NCI-H748 treated with DMSO at 0.1 percent for 48 hours (cell line): ENCODE data around the gene ENOX2.
"Not testable (repeated sequence)": the region's sequence is repeated elsewhere in the genome, so short reads cannot be mapped to it uniquely, and the experiment has no call there.

Source experiments
- DNase-seq: peaks from one replicate; lab custom pipeline; 2025; lab: John Stamatoyannopoulos, UW

Gene ENOX2

DNA sequence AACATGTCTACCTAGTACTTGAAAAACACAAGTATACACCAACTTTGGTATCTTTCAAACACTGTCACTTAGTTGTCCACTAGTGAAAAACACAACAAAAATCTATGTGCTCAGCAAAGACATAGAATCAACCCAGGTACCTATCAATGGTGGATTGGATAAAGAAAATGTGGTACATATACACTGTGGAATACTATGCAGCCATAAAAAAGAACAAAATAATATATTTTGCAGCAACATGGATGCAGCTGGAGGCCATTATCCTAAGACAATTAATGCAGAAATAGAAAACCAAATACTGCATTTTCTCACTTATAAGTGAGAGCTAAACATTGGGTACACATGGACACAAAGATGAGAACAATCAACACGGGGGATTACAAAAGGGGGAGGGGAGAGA lies 148.7 kb downstream of the ENOX2 start:
- DNase-seq = no peak

DNA sequence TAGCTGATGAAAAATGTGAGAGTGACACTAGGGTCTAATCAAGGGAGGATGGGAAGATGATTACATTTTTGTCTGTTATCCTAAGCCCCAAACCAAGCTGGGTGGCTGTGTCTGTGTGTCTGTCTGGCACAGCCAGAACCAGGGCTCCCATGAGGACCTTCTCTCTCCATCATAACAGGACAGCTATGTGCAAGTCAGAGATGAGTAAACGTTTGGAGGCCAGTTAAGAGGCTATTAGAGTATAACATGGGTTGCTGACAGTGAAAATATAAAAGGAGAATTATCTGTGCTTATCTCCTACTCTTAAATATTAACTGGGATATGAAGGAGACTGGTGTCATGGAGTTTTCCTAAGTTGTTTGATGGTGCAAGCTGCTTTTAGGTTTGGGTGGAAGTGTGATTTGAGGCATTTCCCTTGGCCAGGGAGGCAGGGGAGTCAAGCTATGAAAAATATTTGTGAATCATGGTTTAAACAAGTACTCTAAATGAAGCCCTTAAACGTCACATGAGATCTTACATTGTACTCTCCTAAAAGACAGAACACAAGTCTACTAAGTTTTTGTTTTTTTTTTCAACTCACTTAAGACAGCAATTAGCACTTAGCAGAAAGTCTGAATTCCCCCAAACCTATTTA lies 156.2 kb downstream of the ENOX2 start:
- DNase-seq = no peak

DNA sequence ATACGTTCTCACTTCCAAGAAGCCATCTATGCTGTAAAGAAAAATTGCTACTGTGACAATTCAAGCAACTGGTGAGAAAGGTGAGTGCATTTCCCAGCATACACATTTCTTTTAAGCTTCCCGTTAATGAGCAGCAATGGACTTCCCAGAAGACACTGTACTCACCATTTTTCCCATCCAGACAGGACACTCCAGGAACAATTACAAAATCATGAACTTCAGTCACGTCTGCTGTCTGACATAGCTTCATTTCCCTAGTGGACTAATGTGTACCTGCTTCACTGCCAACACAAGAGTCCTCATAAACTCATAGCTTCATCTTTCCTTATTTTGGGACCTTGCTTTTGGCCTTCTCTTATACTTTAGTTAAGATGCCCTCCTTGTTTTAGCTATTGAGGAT lies 156.9 kb downstream of the ENOX2 start:
- DNase-seq = no peak

DNA sequence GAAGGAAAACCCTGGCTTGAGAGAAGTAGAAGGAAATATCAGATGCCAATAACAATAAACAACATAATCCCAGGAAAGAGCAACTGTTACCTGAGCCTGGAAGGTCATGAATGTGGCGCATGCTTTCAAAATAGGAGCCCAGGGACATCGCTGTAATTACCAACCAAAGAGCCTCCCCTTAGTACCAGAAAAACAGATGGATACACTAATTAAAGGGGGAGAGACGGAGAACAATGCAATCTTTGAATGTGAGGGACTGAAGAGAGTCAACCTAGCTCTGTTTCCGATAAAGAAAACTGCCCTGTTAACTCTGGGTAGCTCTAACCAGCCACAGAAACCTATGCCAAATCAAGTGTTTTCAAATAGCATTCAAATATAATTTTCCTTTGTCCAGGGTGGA lies 161.4 kb downstream of the ENOX2 start:
- peak; percentile 9 for DNase-seq

DNA sequence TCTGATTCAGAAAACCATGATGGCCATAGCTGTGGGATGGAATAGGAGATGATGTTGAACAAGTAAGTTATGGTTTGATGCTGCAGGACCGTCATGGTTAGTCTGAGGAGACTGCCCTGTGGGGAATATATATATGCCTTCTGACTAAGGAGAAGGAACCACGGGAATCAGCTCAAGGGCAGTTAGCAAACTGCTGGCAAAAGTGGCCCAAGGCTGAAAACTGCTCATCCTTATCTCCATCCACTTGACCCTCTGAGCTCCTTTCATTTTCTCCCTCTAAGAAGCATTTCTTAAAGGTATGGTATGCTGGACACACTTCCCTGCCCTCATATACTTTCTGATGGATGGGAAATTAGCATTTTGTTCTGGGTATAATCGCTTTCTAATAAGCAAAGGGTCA lies 161.9 kb downstream of the ENOX2 start:
- no peak for DNase-seq

DNA sequence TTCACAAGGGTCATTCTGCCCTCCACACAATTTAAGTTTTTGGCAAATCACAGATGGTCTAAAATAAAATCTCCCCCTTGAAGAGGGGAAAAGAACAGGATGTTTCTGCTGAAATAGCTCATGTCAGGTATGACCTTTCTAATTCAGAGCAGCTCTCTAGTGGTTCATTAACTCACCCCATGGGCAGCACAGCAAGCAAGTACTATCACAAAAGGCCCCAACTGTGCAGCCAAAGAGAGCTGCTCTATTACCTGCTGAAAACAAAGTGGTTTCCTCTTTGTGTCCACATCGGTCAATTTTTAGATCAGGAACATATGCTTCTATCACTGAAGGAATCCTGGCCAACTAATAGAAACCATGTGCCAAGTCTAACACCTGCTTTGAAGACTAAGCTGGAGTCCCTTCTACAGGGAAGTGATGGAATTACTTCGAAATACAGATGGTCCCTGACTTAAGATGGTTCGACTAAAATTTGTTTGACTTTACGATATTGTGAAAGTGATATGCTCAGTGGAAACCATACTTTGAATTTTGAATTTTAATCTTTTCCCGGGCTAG lies 164.3 kb downstream of the ENOX2 start:
- DNase-seq = no peak

DNA sequence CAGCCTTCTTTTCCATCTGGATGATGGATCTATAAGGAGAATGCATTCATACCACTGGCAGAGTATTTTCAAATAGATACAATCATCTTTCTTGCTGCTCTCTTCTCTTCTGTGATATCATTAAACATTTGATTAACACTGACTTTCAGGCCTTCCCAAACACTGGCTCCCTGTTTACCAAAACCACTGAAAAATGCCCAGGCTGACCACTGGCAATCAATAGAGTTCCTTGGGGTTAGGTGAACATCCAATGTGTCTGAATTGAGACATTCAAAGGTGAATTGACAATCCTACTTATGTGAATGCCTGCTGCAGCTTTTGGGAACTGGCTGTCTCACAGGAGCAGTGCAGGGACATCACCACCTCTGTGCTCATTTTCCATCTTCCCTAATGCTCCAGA lies 168.3 kb downstream of the ENOX2 start:
- no peak for DNase-seq

DNA sequence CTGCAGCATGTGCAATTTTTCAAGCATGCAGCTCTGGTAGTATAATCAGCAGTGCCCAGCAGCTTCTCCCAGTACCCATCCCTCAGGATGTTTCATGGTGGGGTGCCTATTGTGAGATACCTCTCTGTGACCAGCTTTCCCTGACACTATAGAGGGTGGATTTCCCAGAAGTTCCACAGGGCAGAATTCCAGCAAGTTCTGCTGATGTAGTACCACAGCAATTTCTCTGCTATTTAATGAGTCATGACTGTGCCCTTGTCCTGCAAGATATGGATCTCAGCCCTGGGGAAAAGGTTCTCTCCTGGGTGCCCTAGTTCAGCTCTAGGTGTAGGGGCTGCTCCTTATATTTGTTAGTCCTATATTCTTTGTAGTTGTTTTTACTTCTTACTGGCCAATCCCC lies 174.8 kb downstream of the ENOX2 start:
- DNase-seq = no peak

DNA sequence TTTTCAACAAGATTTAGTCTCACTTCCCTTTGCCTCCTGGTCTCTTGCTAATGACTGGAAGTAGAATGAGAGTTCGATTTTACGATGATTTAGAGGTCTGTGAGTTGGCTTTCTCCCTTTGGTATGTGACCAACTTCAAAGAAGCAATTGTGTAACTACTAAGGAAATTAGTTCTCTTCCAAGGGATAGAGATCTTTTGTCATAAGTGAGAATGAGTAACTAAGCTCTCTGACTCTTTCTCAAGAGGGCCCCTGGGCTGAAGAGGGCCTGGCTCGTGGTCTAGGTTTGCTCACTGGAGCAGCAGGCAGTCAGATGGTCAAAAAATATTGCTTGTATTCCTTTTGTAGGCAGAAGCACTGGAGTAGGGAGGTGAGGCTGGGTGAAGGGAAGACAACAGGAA lies 176.3 kb downstream of the ENOX2 start:
- no peak for DNase-seq

DNA sequence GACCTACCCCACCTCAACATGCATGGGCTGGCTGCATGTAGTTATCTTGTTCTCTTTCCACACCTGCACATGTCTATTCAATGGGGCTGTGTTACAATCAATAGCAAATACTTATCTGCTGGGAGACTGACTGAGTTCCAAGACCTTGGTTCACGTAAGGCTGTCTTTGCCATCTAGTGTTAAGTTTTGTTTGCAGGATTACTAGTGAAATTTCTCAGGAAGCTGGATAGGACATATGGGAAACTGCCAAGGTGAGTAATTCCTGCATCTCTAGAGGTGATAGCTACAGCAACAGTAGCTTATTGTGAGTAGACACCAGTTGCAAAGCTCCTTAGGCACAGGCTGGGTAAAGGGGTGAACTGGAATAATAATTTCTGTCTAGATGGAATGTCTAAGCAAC lies 177.5 kb downstream of the ENOX2 start:
- no peak for DNase-seq

DNA sequence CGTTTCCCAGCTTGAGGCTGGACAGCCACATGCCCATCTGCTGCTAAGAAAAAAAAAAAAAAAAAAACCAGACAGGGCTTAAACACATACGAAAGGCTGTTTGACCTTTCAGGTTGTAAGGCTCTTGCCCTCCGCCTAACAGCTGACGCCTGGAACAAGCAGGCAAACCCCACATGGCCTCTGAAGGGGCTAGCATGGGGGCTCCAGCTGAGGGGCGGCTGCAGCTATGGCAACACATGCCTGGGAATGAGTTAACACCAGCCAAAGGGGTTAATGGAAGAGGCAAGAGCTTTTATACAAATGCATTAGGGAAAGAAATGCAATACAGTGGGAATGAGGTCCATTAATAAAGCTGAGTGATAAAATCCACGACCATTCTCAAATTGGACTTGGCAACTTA lies 183.6 kb downstream of the ENOX2 start:
- DNase-seq = no peak

DNA sequence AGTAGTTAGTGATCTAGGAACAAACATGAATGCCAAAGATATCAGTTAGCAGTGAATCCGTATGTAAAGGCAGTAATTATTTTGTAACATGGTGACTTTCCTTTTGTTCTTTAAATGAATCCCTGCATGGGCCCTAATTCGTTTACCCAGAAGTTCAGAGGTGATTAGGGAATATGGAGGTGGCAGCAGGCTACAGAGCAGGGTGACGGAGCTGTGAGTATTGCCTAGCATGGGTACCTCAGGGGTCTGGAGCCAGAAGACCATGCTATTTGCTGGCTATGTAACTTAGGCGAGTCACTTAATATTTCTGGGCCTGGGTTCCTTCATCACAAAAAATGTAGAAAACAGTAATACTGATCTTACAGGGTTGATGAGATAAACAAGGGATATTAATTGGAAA lies 184.9 kb downstream of the ENOX2 start:
- DNase-seq = no peak

DNA sequence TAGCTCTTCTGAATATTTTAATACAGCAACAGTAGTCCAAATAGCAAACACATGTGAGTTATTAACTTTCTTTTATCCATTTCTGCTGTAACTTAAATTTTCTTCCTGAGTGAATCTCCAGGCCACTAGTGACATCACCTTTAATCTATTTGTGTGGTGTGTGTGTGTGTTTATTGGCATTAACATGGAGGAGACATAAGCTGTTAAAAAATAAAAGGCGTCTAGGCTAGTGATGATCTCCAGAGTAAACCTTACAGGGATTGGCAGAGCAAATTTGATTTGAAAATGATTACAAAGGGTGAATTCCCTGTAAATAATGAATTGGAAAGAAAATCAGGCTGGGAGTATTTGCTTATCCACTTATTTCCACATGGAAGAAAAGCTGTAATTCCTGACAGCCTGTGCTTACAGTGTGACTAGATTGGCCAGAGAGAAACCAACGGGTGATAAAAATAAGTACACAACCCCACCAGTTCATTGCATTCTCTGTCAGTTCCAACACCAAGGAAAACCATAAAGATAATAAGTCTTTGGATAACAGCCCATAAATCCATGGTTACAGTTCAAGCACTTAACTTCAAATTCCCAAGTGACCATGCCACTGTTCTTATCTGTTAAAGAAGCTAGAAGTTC lies 186.1 kb downstream of the ENOX2 start:
- peak; percentile 7 for DNase-seq

DNA sequence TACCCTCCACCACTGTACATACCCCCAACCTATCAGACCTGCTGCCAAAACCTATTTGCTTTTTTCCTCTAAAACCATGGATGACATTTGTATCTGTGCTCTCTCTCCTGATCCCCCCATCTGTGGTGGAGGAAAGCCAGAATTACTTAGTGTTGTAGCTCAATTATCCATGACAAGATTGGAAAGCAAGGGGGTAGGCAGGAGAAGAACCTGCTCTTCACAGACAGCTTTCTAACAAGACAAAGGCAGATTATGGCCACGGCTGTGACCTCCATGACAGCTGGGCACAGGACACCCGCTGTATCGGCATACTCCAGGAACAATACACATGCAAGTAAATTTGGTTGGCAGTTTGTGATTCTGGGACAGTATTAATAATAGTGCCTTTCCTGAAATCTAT lies 186.7 kb downstream of the ENOX2 start:
- no peak for DNase-seq

DNA sequence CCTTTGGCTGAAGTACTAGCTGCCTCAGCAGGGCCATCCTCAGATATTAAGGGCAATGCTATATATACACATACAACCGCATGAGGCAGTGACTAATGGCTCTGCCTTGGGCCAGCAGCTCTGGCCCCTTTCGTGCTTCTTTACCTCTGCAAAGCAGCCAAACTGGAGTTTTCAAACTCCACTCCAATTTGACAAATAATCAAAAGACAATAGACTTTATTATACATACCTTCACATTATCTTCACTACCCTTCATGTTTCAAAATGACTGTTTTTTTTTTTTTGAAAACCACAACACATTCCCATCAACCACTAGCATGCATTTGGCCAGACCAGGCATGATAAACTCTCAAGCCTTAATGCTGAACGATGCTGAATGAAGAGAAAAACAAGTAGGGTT lies 187.7 kb downstream of the ENOX2 start:
- DNase-seq = no peak

DNA sequence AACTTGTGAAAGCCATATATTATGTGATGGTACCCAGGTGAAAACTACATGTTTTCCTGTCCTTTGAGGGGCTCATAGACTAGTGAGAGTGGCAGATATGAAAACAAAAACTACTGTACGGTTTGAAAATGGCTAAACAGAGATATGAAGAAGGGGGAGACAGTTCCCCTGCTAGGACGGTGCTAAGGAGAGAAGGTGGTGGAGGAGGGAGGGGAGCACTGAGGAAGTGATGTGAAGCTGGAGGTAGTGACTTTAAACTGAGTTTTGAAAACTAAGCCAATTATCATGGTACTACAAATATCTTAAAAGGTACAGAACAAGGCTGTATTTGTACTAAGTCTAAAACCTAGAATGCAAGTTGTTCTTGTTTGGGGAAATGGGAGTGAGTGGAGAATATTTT lies 188.3 kb downstream of the ENOX2 start:
- no peak for DNase-seq

DNA sequence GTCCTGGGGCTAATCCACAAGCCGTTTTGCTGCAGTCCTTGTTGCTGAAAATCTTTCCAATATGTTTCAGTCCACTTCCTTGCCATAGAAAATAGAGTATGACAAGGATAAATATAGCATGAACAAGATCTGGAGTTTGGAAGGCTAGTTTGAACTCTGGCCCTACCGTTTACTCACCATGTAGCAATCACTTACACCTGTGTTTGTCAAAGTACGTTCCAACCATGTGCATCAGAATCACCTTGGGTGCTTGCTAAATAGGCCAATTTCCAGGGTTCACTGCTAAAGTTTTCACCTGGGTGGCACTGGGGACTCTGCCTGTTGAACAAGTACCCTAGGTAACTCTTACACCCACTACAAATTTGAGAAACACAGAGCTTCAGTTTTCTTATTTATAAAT lies 188.9 kb downstream of the ENOX2 start:
- no peak for DNase-seq

DNA sequence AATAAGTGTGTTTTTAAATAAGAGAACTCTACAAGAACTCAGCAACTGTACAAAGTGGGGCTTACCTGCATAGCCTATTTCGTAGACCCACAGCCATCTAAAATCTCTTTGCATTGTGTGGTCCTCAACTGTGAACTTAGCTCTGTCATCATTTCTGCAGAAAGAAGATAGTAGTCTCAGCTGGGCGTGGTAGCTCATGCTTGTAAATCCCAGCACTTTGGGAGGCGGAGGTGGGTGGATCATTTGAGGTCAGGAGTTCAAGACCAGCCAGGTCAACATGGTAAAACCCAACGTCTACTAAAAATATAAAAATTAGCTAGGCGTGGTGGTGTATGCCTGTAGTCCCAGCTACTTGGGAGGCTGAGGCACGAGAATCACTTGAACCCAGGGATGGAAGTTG lies 193.8 kb downstream of the ENOX2 start:
- not testable (repeated sequence) for DNase-seq

DNA sequence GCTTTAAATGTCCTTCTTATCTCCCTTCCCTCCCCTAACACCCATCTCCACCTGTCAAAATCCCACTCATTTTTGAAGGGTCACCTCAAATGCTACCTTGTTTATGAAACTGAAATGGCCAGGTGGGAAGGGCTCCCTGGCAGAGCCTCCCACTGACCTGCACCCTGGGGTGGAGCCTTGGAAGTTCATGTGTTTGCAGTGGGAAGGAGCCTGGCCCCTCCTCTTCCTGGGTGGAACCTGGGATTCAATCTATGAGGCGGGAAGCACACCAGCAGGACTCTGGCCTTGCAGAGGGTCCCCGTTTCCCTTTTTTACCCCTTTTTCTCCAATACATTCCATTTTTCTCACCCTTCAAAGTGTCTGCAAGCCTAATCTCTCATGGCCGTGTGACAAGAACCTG lies 197.4 kb downstream of the ENOX2 start:
- no peak for DNase-seq

DNA sequence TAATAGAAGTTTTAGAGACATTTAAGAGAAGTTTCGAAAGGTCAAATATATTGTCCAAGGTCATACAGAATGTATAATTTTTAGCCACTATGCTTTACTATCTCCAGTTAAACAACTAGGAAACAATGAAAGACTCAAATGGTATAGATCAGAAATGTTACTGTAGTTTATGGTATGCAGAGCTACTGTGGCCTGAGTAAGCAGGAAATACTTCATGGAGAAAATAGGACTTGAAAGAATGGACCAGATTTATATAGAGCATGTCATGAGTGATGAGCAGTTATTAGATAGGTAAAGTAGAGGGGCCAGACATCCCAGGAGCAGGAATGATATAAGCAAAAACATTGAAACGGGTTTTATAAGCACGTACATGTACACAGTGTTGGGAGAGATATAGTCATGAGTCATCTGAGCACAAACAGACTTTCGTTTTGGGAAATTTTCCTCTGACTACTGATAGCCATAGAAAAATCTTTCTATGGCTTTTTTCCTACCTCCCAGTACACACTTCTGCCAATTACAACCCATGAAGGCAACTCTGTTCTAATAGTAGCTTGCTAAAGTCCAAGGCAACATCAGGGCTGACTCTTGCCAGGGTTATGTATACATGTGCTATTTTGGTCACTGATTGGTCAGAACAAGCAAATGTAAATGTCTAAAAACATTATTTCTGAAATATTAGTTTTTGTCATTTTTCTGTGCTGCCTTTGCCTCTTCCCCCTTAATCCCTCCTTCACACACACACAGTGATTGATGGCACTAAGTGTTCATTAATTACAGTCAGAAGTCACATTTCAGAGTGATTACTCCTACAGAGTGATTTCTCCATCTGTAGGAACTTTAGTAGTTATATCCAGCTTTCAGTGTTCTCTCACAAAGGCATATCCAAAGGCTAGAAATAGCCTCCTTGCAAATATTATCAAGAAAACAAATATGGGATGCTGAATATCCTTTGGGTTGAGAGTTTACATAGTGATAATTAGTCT lies 198.7 kb downstream of the ENOX2 start:
- no peak for DNase-seq

DNA sequence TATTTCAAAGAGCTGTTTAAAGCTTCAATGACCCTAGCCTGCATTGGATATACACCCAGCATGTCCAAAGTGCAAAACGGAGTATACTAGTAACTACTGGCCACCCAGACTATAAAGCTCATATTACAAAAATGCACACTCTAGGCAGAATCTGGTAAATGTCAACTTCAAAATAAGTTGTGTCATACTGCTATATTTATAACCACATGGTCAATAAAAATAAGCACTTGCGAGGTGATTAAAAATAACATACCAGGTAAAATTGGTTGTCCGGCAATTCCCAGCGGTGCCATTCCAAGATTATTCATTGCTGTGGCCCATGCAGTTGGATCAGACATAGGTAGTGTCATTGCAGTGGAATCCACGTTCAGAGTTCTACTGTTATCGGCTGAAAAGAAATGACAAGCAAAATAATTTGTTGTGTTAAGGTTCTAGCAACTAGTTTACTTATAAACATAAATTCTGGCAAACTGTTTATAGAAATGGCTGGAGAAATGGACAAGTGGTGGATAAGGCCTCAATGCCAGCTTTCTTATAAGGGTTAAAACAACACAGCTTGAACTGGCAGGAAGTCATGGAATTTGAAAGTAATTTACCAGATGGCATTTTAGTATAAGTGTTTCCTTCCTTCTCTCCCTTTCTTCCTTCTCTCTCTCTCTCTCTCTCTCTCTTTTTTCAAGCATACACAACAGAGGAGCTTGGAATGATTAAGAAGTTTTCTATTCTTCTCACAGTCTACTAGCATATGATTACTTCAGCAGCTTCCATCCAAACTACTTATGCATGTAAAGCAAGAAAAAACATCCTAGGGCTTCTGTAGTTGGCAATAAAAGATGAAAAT lies 199.9 kb downstream of the ENOX2 start:
- no peak for DNase-seq

DNA sequence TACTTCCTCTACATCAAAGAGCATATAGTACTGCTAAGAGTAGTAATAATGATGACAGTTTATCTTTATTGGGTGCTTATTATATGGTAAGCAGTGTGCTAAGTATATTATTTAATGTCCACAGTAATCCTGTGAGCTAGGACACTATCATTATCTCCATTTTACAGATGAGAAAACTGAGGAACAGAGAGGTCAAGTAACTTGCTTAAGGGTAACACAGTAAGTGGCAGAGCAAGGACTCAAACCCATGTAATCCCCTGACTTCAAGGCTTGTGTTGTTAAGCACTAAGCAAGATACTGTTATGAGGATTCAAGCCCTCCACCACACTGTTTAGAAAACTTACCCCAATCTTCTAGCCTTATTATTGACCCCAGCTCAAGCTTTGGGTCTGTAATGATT lies 202.4 kb downstream of the ENOX2 start:
- DNase-seq = no peak
